NCI-H2227 treated with DMSO at 0.1 percent for 48 hours (cell line): ENCODE measurements around the gene BET1.

Source experiments
- DNase-seq: peaks from one replicate; lab custom pipeline; 2025; lab: John Stamatoyannopoulos, UW

The BET1 gene

GRCh38 chr7:94011714-94012353 is 7.7 kb upstream of the BET1 start:
- DNase-seq, result no peak

- no peak for DNase-seq
Observed at GRCh38 chr7:94008537-94008936, 4.4 kb upstream of the BET1 start.

GRCh38 chr7:94005753-94006152 is 1.6 kb upstream of the BET1 start:
- DNase-seq, result no peak

GRCh38 chr7:94003446-94004023 is 620 bp downstream of the BET1 start:
- peak; percentile 83 for DNase-seq

- DNase-seq, result no peak
Observed at GRCh38 chr7:94001396-94001795, 2.8 kb downstream of the BET1 start.

- DNase-seq, result no peak
Observed at GRCh38 chr7:93997868-93998267, 6.3 kb downstream of the BET1 start.

GRCh38 chr7:93992421-93993110 is 11.6 kb downstream of the BET1 start:
- peak; percentile 52 for DNase-seq

GRCh38 chr7:93987297-93987696 is 16.9 kb downstream of the BET1 start:
- no peak for DNase-seq

- DNase-seq, result no peak
Observed at GRCh38 chr7:93985101-93985500, 19.1 kb downstream of the BET1 start.

- DNase-seq, result no peak
Observed at GRCh38 chr7:93984024-93984423, 20.1 kb downstream of the BET1 start.

- no peak for DNase-seq
Observed at GRCh38 chr7:93981480-93981874, 22.7 kb downstream of the BET1 start.

- DNase-seq, result no peak
Observed at GRCh38 chr7:93980744-93981479, 23.2 kb downstream of the BET1 start.

- no peak for DNase-seq
Observed at GRCh38 chr7:93977211-93977950, 26.8 kb downstream of the BET1 start.

GRCh38 chr7:93973134-93973533 is 31.0 kb downstream of the BET1 start:
- DNase-seq, result no peak

- DNase-seq, result no peak
Observed at GRCh38 chr7:93972029-93972725, 32.0 kb downstream of the BET1 start.

GRCh38 chr7:93968911-93969620 is 35.1 kb downstream of the BET1 start:
- no peak for DNase-seq

- DNase-seq, result no peak
Observed at GRCh38 chr7:93964813-93965212, 39.3 kb downstream of the BET1 start.

GRCh38 chr7:93964262-93964661 is 39.9 kb downstream of the BET1 start:
- DNase-seq, result no peak

- DNase-seq, result no peak
Observed at GRCh38 chr7:93960986-93961385, 43.2 kb downstream of the BET1 start.

- DNase-seq, result no peak
Observed at GRCh38 chr7:93958651-93959050, 45.5 kb downstream of the BET1 start.

- DNase-seq, result no peak
Observed at GRCh38 chr7:93958216-93958615, 45.9 kb downstream of the BET1 start.
